Prostate gland (tissue), 2 donors: Measurements from ENCODE around the gene BNC2. TPM values are rescaled to one million over a fixed set of nuclear protein-coding genes. Genes with fewer than 3 reads are reported as not detected.

Experiments
- DNase-seq: peaks from one replicate; pipeline ENCODE4 v3.0.0-alpha.2; 2019; ENCODE audit warnings: low spot score
- H3K27ac ChIP-seq, 2 donors: fragments of 200-600 bp; sonication (generic); 2 replicates each; pipeline ENCODE4 v1.5.1; 2017 to 2019
- H3K27me3 ChIP-seq: fragments of 200-600 bp; sonication (generic); replicated peaks from 2 replicates; pipeline ENCODE4 v1.5.1; 2019; ENCODE audit not compliant: insufficient read depth
- H3K36me3 ChIP-seq, 2 donors: fragments of 200-600 bp; sonication (generic); 1 replicate in 1 of 2; 2 replicates in 1 of 2; pipeline versions ENCODE4 v1.5.1 to v1.8.1; 2017 to 2019
- H3K4me1 ChIP-seq: fragments of 200-600 bp; sonication (generic); replicated peaks from 2 replicates; pipeline ENCODE4 v1.5.1; 2019
- H3K4me3 ChIP-seq, 2 donors: fragments of 200-600 bp; sonication (generic); 2 replicates each; pipeline ENCODE4 v1.5.1; 2017 to 2019
- H3K9me3 ChIP-seq: fragments of 200-600 bp; sonication (generic); 2 replicates; pipeline ENCODE4 v1.5.1; 2017
- CTCF ChIP-seq, 4 experiments: fragments of 200-600 bp in 2 of 4; fragments of 450-650 bp in 2 of 4; sonication (generic) in 2 of 4; IDR thresholded peaks; 1 replicate in 3 of 4; 2 replicates in 1 of 4; pipeline ENCODE4 v1.5.1; 2016 to 2019; ENCODE audit warnings: antibody characterized with exemption in 4 of 4, mild to moderate bottlenecking in 2 of 4, moderate library complexity in 2 of 4
- POLR2A ChIP-seq: fragments of 450-650 bp; IDR thresholded peaks from one replicate; pipeline ENCODE4 v1.6.1; 2016; ENCODE audit warnings: antibody characterized with exemption, mild to moderate bottlenecking
- POLR2AphosphoS5 ChIP-seq: sonication (generic); formaldehyde crosslinking; IDR thresholded peaks from one replicate; pipeline ENCODE4 v1.6.1; 2017; ENCODE audit warnings: antibody characterized with exemption
- WGBS: methylation state at CpG from one replicate; pipeline ENCODE4 v1.1.5; 2018; 5-methylcytosine and 5-hydroxymethylcytosine counted together
- intact Hi-C: fragments of 100-400 bp; cut with DNase I; formaldehyde crosslinking; loops from one replicate; pipeline ENCODE4 v1.14.2; 2022
- total RNA-seq, 2 donors: library from RNA; depleted of rRNA; stranded (reverse); fragments of >200 nt; gene quantifications; one replicate each; pipeline ENCODE4 v1.1.0, GENCODE V29; 2016

The BNC2 gene
- total RNA-seq, 2 donors from 2014 or later: 4.9 to 37.2 TPM

- Histone ChIP-seq H3K27ac (no peak overlapping the region), H3K4me3 (no peak overlapping the region), H3K4me1 (no peaks in the 10 kb centered on the region), H3K27me3 (no peaks in the 10 kb centered on the region), H3K36me3 (no peaks in the 10 kb centered on the region), H3K9me3 (no peaks in the 10 kb centered on the region)
- intact Hi-C loops: no loop called here
- 96% methylated on average over 2 of the region's 2 CpGs for WGBS
- DNase-seq: no peak
- no peak for TF ChIP-seq CTCF (IDR thresholded peaks at IDR 0.05)
These were observed 275.2 kb downstream of the BNC2 start for GRCh38 chr9:16595227-16595626.

- intact Hi-C loops: no loop called here
- no peak for TF ChIP-seq POLR2A
- TF ChIP-seq CTCF (IDR thresholded peaks at IDR 0.05): no peak
- TF ChIP-seq POLR2AphosphoS5: no peak
- Histone ChIP-seq H3K27me3 (no peaks in the 10 kb centered on the region), H3K27ac (no peak overlapping the region), H3K4me3 (no peak overlapping the region), H3K4me1 (no peaks in the 10 kb centered on the region), H3K36me3 (no peaks in the 10 kb centered on the region), H3K9me3 (no peaks in the 10 kb centered on the region)
- DNase-seq: no peak
These were observed 275.7 kb downstream of the BNC2 start for GRCh38 chr9:16594787-16595186.

GRCh38 chr9:16593746-16594145 lies 276.7 kb downstream of the BNC2 start:
- intact Hi-C loops: no loop called here

GRCh38 chr9:16591092-16591491 lies 279.4 kb downstream of the BNC2 start:
- TF ChIP-seq POLR2AphosphoS5 (no peak), CTCF (IDR thresholded peaks at IDR 0.05) (no peak), POLR2A (no peak)
- Histone ChIP-seq H3K4me1 (no peaks in the 10 kb centered on the region), H3K4me3 (no peak overlapping the region), H3K36me3 (no peaks in the 10 kb centered on the region), H3K9me3 (no peaks in the 10 kb centered on the region), H3K27me3 (no peaks in the 10 kb centered on the region), H3K27ac (no peak overlapping the region)
- 69% methylated on average over 5 of the region's 5 CpGs for WGBS
- intact Hi-C loops: no loop called here
- DNase-seq: no peak

More at GRCh38 chr9:16593746-16594145, 276.7 kb downstream of the BNC2 start:
- no peak overlapping the region for H3K27ac ChIP-seq
- no peaks in the 10 kb centered on the region for H3K9me3 ChIP-seq
- no peak for DNase-seq
- H3K4me1 ChIP-seq: no peaks in the 10 kb centered on the region
- WGBS: 88% methylated on average over 1 of the region's 1 CpG
- no peaks in the 10 kb centered on the region for H3K27me3 ChIP-seq
- no peaks in the 10 kb centered on the region for H3K36me3 ChIP-seq
- no peak overlapping the region for H3K4me3 ChIP-seq
- TF ChIP-seq CTCF (IDR thresholded peaks at IDR 0.05) (no peak), POLR2AphosphoS5 (no peak), POLR2A (no peak)

- no peak for TF ChIP-seq POLR2A
- TF ChIP-seq POLR2AphosphoS5: no peak
- TF ChIP-seq CTCF (IDR thresholded peaks at IDR 0.05): no peak
- Histone ChIP-seq H3K4me3 (no peak overlapping the region), H3K27me3 (no peaks in the 10 kb centered on the region), H3K27ac (no peak overlapping the region), H3K4me1 (no peaks in the 10 kb centered on the region), H3K9me3 (no peaks in the 10 kb centered on the region), H3K36me3 (no peaks in the 10 kb centered on the region)
- no peak for DNase-seq
- intact Hi-C loops: no loop called here
- 73% methylated on average over 4 of the region's 4 CpGs for WGBS
These were observed 284.9 kb downstream of the BNC2 start for GRCh38 chr9:16585591-16585990.
